Activated T-helper 17 cell treated with anti-CD3 and anti-CD28 coated beads, Interleukin-2, amount 50 U/mL, for 72 hours (primary cell): Measurements from ENCODE around the gene TPM4. TPM values are rescaled to one million over a fixed set of nuclear protein-coding genes. Genes with fewer than 3 reads are reported as not detected.
"Not testable (repeated sequence)": the region's sequence is repeated elsewhere in the genome, so short reads cannot be mapped to it uniquely, and the experiment has no call there.

Experiments used
- ATAC-seq: fragments of 150-1000 bp; cut with Tn5 transposase; replicated peaks from 2 replicates; pipeline ENCODE4 v1.10.0; 2021; ENCODE audit warnings: mild to moderate bottlenecking, moderate library complexity
- H3K27ac Mint-ChIP-seq: one replicate; pipeline ENCODE4 v1.8.0; 2022; ENCODE audit warnings: mixed read lengths
- H3K27me3 Mint-ChIP-seq: one replicate; pipeline ENCODE4 v1.8.0; 2022; ENCODE audit warnings: mixed read lengths
- H3K36me3 Mint-ChIP-seq: one replicate; pipeline ENCODE4 v1.8.0; 2022; ENCODE audit warnings: low read depth, mild to moderate bottlenecking, mixed read lengths
- H3K4me1 Mint-ChIP-seq: one replicate; pipeline ENCODE4 v1.8.0; 2022; ENCODE audit warnings: mixed read lengths
- H3K4me3 Mint-ChIP-seq: one replicate; pipeline ENCODE4 v1.8.0; 2022; ENCODE audit warnings: mild to moderate bottlenecking, mixed read lengths
- H3K9me3 Mint-ChIP-seq: one replicate; pipeline ENCODE4 v1.8.0; 2022; ENCODE audit warnings: mixed read lengths
- total RNA-seq, 2 donors: library from RNA; stranded (reverse); gene quantifications; one replicate each; pipeline ENCODE4 v1.2.3, GENCODE V29; 2022

The TPM4 gene
- total RNA-seq, 2 donors from 2014 or later, result 474 to 660 TPM

DNA sequence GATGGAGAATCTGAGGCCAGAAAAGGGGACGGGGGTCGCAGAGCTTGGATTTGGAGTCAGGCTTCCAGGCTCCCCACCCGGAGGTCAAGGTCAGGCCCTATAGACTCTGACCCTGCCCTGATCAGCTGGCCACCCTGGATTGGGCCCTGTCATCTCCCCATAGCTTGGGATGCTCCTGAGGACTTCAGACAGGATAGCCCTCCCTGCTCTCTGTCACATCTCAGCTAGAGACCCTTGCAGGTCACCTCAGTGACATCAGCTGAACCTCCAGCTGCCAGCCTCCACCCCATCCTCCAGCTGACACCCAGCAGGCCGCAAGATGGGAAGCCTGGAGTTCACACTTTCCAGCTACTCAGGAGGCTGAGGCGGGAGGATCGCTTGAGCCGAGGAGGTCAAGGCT is 2.8 kb upstream of the TPM4 start:
- Mint-ChIP-seq H3K4me3 (peak overlapping the region; percentile 82), H3K27ac (peak overlapping the region; percentile 96), H3K4me1 (peaks cover 20% of the 10 kb centered on the region)

GRCh38 chr19:16073988-16074387 is 2.3 kb upstream of the TPM4 start:
- Mint-ChIP-seq H3K4me3 (peak overlapping the region; percentile 82), H3K9me3 (no peaks in the 10 kb centered on the region), H3K4me1 (peaks cover 20% of the 10 kb centered on the region), H3K27ac (peak overlapping the region; percentile 96), H3K36me3 (peaks cover 36% of the 10 kb centered on the region), H3K27me3 (no peaks in the 10 kb centered on the region)
- ATAC-seq, result no peak

More for the DNA sequence above, 2.8 kb upstream of the TPM4 start:
- no peak for ATAC-seq
- Mint-ChIP-seq H3K36me3 (peaks cover 31% of the 10 kb centered on the region), H3K9me3 (no peaks in the 10 kb centered on the region), H3K27me3 (no peaks in the 10 kb centered on the region)

GRCh38 chr19:16074488-16075365 is 1.6 kb upstream of the TPM4 start:
- Mint-ChIP-seq H3K36me3 (peaks cover 43% of the 10 kb centered on the region), H3K4me3 (peak overlapping the region; percentile 82), H3K9me3 (no peaks in the 10 kb centered on the region), H3K27ac (peak overlapping the region; percentile 96), H3K4me1 (peaks cover 25% of the 10 kb centered on the region), H3K27me3 (no peaks in the 10 kb centered on the region)
- no peak for ATAC-seq

DNA sequence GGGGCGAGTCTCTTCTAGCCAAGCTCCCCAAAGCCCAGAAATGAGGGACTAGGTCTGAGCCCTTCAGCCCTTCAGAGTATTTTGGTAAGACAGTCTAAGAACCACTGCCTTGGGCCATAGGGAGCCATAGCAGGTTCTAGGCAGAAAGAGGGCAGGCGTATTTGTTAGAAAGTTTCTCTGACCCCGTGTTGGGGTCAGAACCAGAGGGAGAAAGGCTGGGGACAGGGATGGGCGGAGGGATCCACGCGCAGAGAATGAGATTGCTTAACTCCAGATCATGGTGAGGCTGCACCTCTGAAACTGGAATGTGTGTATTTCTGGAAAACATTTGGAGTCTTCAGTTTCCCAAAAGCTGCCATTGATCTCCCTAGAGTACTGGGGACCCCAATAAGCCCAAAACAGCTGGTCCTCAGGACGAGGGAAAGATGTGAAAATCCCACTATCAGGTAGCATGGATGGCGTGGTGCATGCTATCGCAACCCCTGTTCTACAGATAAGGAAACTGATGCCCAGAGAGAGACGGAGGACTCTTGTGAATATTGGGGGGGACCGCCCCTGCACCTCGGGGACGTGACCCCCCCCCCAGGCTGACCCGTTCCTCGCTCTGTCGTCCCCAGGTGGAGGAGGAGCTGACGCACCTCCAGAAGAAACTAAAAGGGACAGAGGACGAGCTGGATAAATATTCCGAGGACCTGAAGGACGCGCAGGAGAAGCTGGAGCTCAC is 703 bp upstream of the TPM4 start:
- ATAC-seq, result peak; percentile 0
- Mint-ChIP-seq H3K27me3 (no peaks in the 10 kb centered on the region), H3K9me3 (no peaks in the 10 kb centered on the region), H3K36me3 (peaks cover 52% of the 10 kb centered on the region), H3K4me1 (peaks cover 31% of the 10 kb centered on the region), H3K27ac (peak overlapping the region; percentile 96), H3K4me3 (peak overlapping the region; percentile 82)

- H3K27ac Mint-ChIP-seq, result peak overlapping the region; percentile 95
- H3K4me1 Mint-ChIP-seq, result peaks cover 35% of the 10 kb centered on the region
- peak overlapping the region; percentile 82 for H3K4me3 Mint-ChIP-seq
- H3K9me3 Mint-ChIP-seq, result no peaks in the 10 kb centered on the region
- peaks cover 67% of the 10 kb centered on the region for H3K36me3 Mint-ChIP-seq
- ATAC-seq, result no peak
- no peaks in the 10 kb centered on the region for H3K27me3 Mint-ChIP-seq
These were observed 790 bp downstream of the TPM4 start for GRCh38 chr19:16076958-16077611.

DNA sequence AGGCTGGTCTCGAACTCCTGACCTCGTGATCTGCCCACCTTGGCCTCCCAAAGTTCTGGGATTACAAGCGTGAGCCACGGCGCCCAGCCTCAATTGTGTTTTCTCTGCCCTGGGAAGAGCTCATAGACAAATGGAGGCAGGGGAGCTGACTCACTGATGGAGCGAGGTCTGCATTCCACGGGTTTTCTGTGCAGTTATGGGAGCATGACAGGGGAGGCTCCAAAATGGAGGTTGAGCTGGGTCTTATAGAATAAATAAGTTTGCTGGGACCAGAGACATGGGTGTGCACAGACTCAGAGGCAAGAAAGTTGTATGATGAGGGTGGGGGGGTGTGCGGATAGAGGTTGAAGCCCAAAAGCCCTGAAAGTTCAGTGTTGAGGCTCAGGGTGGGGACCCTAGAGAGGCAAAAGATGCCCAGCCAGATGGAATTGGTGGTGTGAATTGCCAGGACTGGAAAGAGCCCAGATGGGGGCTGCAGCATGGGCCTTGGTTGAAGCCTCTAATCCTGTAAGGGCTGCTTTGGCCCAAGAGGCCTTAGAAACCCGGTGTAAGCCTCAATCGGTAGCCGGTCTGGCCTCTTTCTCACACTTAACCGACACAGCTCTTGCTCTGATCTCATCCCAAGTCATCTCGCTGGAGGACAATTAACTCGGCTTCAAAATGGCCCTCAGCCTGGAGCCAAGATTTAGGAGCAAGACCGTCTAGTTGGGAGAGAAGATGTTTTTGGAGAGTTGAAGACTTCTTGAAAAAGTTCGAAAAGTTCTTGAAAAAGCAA is 1.9 kb downstream of the TPM4 start:
- Mint-ChIP-seq H3K27me3 (no peaks in the 10 kb centered on the region), H3K36me3 (peaks cover 78% of the 10 kb centered on the region), H3K9me3 (no peaks in the 10 kb centered on the region), H3K27ac (peak overlapping the region; percentile 95), H3K4me3 (peak overlapping the region; percentile 82), H3K4me1 (peaks cover 31% of the 10 kb centered on the region)
- ATAC-seq, result peak; percentile 8

- H3K4me1 Mint-ChIP-seq, result peaks cover 27% of the 10 kb centered on the region
- peak overlapping the region; percentile 95 for H3K27ac Mint-ChIP-seq
- peak; percentile 65 for ATAC-seq
- peak overlapping the region; percentile 82 for H3K4me3 Mint-ChIP-seq
- no peaks in the 10 kb centered on the region for H3K9me3 Mint-ChIP-seq
- H3K36me3 Mint-ChIP-seq, result peaks cover 86% of the 10 kb centered on the region
- H3K27me3 Mint-ChIP-seq, result no peaks in the 10 kb centered on the region
These were observed 2.7 kb downstream of the TPM4 start for GRCh38 chr19:16078759-16079707.

GRCh38 chr19:16084067-16084685 is 7.9 kb downstream of the TPM4 start:
- no peak for ATAC-seq
- peak overlapping the region; percentile 58 for H3K27ac Mint-ChIP-seq

DNA sequence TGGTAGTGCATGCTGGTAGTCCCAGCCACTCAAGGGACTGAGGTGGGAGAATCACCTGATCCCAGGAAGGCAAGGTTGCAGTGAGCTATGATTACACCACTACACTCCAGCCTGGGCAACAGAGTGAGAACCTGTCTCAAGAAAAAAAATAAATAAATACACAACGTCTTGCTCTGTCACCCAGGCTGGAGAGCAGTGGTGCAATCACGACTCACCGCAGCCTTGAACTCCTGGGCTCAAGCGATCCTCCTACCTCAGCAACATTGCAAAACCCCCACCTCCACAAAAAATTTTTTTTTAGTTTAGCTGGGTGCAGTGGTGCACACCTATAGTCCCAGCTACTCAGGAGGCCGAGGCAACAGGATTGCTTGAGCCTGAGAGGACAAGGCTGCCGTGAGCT is 8.8 kb downstream of the TPM4 start:
- H3K4me1 Mint-ChIP-seq, result peaks cover 20% of the 10 kb centered on the region
- peaks cover 100% of the 10 kb centered on the region for H3K36me3 Mint-ChIP-seq
- H3K9me3 Mint-ChIP-seq, result no peaks in the 10 kb centered on the region
- H3K27me3 Mint-ChIP-seq, result no peaks in the 10 kb centered on the region
- H3K27ac Mint-ChIP-seq, result peak overlapping the region; percentile 89
- H3K4me3 Mint-ChIP-seq, result peak overlapping the region; percentile 82
- peak; percentile 10 for ATAC-seq

More at GRCh38 chr19:16084067-16084685, 7.9 kb downstream of the TPM4 start:
- H3K4me1 Mint-ChIP-seq, result peaks cover 27% of the 10 kb centered on the region
- peaks cover 100% of the 10 kb centered on the region for H3K36me3 Mint-ChIP-seq
- no peaks in the 10 kb centered on the region for H3K27me3 Mint-ChIP-seq
- H3K4me3 Mint-ChIP-seq, result peak overlapping the region; percentile 82
- no peaks in the 10 kb centered on the region for H3K9me3 Mint-ChIP-seq

DNA sequence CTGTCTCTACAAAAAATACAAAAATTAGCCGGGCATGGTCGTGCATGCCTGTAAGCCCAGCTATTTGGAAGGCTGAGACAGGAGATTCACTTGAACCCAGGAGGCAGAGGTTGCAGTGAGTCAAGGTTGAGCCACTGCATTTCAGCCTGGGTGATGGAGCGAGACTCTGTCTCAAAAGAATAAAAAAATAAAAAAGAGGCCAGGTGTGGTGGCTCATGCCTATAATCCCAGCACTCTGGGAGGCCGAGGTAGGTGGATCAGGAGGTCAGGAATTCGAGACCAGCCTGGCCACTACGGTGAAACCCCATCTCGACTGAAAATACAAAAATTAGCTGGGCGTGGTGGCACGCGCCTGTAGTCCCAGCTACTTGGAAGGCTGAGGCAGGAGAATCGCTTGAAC is 11.1 kb downstream of the TPM4 start:
- Mint-ChIP-seq H3K36me3 (peaks cover 100% of the 10 kb centered on the region), H3K4me1 (peaks cover 14% of the 10 kb centered on the region)
- H3K9me3 Mint-ChIP-seq, H3K4me3 Mint-ChIP-seq, ATAC-seq, H3K27me3 Mint-ChIP-seq, H3K27ac Mint-ChIP-seq: not testable (repeated sequence)

- Mint-ChIP-seq H3K4me3 (no peak overlapping the region), H3K27ac (no peak overlapping the region), H3K4me1 (peaks cover 14% of the 10 kb centered on the region), H3K9me3 (no peaks in the 10 kb centered on the region), H3K36me3 (peaks cover 100% of the 10 kb centered on the region), H3K27me3 (no peaks in the 10 kb centered on the region)
- no peak for ATAC-seq
These were observed 11.6 kb downstream of the TPM4 start for GRCh38 chr19:16087940-16088339.

GRCh38 chr19:16088351-16089009 is 12.2 kb downstream of the TPM4 start:
- ATAC-seq, result no peak
- H3K9me3 Mint-ChIP-seq, result no peaks in the 10 kb centered on the region
- H3K36me3 Mint-ChIP-seq, result peaks cover 100% of the 10 kb centered on the region
- H3K4me1 Mint-ChIP-seq, result peaks cover 14% of the 10 kb centered on the region
- H3K4me3 Mint-ChIP-seq, result no peak overlapping the region
- H3K27me3 Mint-ChIP-seq, result no peaks in the 10 kb centered on the region
- H3K27ac Mint-ChIP-seq, result no peak overlapping the region
